ENCODE results near the gene GMCL1. TPM values are rescaled to one million over a fixed set of nuclear protein-coding genes. Genes with fewer than 3 reads are reported as not detected.

GMCL1 gene
- total and polyA plus RNA-seq, 2 of the 13 experiments (the other 11 are each of a cell fraction or from before 2014, with no cell fraction given) = 18.7 to 24.0 TPM

DNA sequence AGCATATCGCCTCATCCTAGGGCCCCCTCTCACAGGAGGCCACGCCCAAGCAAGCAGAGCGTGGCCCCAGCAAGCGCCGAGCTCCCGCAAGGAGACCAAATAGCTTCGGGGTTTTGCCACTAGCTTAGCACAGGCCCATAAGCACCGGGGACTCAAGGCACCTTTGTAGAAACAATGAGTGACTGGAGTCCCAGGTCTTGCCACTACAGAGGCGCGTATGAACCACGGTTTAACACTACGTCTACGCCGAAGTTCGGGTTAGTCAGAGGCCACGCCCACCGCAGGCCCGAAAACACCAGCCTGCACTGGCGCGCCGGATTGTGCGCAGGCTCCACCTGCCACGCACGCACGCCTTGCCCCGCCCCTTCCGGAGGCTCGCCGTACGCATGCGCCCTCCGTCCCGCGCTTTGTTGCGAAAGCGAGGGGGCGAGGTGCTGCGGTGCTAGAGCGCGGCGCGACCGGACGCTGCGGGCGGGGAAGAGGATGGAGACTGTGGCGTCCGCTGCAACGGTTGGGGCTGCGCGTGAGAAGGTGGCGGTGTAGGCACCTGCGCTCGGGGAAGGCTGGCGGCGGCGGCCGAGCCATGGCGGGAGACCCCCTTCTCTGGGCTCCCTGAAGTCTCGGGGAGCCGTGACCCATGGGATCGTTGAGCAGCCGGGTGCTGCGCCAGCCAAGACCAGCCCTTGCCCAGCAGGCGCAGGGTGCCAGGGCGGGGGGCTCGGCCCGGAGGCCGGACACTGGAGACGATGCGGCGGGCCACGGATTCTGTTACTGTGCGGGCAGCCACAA is at the start of gene GMCL1 (continued):
- TF ChIP-seq ZNF367 (CRISPR knock-in tag; IDR thresholded peaks at IDR 0.05; ENCODE audit: borderline replicate concordance) (no peak), ZNF44 (CRISPR knock-in tag; IDR thresholded peaks at IDR 0.05) (peak; percentile 97; the same call in 1 of the 2 replicates), RORA (CRISPR knock-in tag; IDR thresholded peaks at IDR 0.05) (no peak), RARA (CRISPR knock-in tag; IDR thresholded peaks at IDR 0.05) (peak; percentile 75), PHB2 (IDR thresholded peaks at IDR 0.05; ENCODE audit: partially characterized antibody) (no peak), ZNF629 (CRISPR knock-in tag; conservative IDR thresholded peaks at IDR 0.05) (no peak; the same call in 1 of the 2 replicates), ELF4 (CRISPR knock-in tag; IDR thresholded peaks at IDR 0.05; ENCODE audit: borderline replicate concordance) (0 out of 2 replicates have a peak, but pooled peaks have one; percentile 10), ZNF879 (CRISPR knock-in tag; IDR thresholded peaks at IDR 0.05) (no peak), ZNF230 (CRISPR knock-in tag; IDR thresholded peaks at IDR 0.05) (peak; percentile 96), ZSCAN30 (CRISPR knock-in tag; IDR thresholded peaks at IDR 0.05) (no peak), HIVEP1 (CRISPR knock-in tag; IDR thresholded peaks at IDR 0.05) (peak; percentile 94), JUNB (CRISPR knock-in tag; IDR thresholded peaks at IDR 0.05; ENCODE audit: borderline replicate concordance) (no peak; the same call in 1 of the 2 replicates), KLF11 (CRISPR knock-in tag; IDR thresholded peaks at IDR 0.05) (peak; percentile 99; the same call in 1 of the 2 replicates), AKAP8 (CRISPR knock-in tag; IDR thresholded peaks at IDR 0.05) (peak; percentile 94), GABPA (IDR thresholded peaks at IDR 0.05; ENCODE audit: low read depth, low read length) (peak; percentile 81), GABPA (CRISPR knock-in tag; IDR thresholded peaks at IDR 0.05; ENCODE audit: low read depth) (peak; percentile 92), CCAR2 (optimal IDR thresholded peaks at IDR 0.05; ENCODE audit: low read depth, low read length) (peak; percentile 12)
- TF ChIP-seq, protein P1, sequence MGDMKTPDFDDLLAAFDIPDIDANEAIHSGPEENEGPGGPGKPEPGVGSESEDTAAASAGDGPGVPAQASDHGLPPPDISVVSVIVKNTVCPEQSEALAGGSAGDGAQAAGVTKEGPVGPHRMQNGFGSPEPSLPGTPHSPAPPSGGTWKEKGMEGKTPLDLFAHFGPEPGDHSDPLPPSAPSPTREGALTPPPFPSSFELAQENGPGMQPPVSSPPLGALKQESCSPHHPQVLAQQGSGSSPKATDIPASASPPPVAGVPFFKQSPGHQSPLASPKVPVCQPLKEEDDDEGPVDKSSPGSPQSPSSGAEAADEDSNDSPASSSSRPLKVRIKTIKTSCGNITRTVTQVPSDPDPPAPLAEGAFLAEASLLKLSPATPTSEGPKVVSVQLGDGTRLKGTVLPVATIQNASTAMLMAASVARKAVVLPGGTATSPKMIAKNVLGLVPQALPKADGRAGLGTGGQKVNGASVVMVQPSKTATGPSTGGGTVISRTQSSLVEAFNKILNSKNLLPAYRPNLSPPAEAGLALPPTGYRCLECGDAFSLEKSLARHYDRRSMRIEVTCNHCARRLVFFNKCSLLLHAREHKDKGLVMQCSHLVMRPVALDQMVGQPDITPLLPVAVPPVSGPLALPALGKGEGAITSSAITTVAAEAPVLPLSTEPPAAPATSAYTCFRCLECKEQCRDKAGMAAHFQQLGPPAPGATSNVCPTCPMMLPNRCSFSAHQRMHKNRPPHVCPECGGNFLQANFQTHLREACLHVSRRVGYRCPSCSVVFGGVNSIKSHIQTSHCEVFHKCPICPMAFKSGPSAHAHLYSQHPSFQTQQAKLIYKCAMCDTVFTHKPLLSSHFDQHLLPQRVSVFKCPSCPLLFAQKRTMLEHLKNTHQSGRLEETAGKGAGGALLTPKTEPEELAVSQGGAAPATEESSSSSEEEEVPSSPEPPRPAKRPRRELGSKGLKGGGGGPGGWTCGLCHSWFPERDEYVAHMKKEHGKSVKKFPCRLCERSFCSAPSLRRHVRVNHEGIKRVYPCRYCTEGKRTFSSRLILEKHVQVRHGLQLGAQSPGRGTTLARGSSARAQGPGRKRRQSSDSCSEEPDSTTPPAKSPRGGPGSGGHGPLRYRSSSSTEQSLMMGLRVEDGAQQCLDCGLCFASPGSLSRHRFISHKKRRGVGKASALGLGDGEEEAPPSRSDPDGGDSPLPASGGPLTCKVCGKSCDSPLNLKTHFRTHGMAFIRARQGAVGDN (CRISPR knock-in tag; IDR thresholded peaks at IDR 0.05) = peak; percentile 99
- TF ChIP-seq, protein P2, sequence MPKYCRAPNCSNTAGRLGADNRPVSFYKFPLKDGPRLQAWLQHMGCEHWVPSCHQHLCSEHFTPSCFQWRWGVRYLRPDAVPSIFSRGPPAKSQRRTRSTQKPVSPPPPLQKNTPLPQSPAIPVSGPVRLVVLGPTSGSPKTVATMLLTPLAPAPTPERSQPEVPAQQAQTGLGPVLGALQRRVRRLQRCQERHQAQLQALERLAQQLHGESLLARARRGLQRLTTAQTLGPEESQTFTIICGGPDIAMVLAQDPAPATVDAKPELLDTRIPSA (CRISPR knock-in tag; IDR thresholded peaks at IDR 0.05; ENCODE audit: borderline replicate concordance) = peak; percentile 91
- TF ChIP-seq, protein P3, sequence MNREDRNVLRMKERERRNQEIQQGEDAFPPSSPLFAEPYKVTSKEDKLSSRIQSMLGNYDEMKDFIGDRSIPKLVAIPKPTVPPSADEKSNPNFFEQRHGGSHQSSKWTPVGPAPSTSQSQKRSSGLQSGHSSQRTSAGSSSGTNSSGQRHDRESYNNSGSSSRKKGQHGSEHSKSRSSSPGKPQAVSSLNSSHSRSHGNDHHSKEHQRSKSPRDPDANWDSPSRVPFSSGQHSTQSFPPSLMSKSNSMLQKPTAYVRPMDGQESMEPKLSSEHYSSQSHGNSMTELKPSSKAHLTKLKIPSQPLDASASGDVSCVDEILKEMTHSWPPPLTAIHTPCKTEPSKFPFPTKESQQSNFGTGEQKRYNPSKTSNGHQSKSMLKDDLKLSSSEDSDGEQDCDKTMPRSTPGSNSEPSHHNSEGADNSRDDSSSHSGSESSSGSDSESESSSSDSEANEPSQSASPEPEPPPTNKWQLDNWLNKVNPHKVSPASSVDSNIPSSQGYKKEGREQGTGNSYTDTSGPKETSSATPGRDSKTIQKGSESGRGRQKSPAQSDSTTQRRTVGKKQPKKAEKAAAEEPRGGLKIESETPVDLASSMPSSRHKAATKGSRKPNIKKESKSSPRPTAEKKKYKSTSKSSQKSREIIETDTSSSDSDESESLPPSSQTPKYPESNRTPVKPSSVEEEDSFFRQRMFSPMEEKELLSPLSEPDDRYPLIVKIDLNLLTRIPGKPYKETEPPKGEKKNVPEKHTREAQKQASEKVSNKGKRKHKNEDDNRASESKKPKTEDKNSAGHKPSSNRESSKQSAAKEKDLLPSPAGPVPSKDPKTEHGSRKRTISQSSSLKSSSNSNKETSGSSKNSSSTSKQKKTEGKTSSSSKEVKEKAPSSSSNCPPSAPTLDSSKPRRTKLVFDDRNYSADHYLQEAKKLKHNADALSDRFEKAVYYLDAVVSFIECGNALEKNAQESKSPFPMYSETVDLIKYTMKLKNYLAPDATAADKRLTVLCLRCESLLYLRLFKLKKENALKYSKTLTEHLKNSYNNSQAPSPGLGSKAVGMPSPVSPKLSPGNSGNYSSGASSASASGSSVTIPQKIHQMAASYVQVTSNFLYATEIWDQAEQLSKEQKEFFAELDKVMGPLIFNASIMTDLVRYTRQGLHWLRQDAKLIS (CRISPR knock-in tag; IDR thresholded peaks at IDR 0.05) = no peak
- TF ChIP-seq, protein P4, sequence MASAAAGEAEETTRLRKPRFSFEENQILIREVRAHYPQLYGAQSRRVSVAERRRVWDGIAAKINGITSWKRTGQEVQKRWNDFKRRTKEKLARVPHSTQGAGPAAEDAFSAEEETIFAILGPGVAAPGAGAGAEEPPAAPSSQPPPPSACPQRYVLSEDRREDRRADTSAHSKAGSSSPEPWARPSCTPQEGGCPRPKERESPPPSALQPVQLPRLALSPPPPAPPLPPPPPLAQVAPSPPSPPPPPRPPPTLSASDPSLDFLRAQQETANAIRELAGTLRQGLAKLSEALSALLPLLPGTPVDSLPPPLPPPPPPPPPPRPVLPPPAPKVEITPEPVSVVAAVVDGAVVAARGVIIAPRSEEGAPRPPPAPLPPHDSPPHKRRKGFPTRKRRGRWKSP (CRISPR knock-in tag; IDR thresholded peaks at IDR 0.05) = peak; percentile 90
